GM19372 (cell line): Measurements from ENCODE around the gene SLC22A16.
"Not testable (repeated sequence)": the region's sequence is repeated elsewhere in the genome, so short reads cannot be mapped to it uniquely, and the experiment has no call there.

Experiments
- ATAC-seq: cut with Tn5 transposase; IDR thresholded peaks from one replicate; pipeline ENCODE4 v1.9.1; 2021; ENCODE audit warnings: mild to moderate bottlenecking, low read depth, moderate library complexity; ENCODE audit not compliant: unreplicated experiment

Gene SLC22A16

DNA sequence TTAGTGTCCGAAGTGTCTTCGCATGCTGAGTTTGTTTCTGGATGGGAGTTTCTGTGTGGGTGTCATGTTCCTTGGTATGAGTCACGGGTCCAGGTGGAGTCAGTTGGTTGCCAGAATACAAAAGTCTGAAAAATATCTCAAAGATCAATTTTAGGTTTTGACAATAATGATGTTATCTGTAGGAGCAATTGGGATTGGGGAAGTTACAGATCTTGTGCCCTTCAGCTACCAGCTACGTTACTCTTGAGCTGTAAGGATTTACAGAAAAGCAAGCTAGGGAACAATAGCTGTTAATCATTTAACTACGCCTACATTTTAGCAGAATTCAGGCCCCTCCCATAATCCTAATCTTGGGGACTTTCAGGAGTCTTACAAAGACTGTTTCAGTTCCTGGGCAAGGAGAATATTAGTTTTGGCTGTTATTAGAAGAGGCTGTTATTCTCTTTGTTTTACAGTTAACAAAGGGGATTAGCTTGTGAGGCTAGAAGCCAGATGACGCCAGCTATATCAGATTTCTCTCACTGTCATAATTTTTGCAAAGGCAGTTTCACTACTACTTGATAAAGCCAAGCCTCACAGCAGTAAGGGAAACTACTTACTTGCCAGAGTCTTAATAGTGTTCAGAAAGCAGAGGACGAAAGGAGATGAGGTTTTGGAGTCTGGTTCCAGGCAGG lies 15.4 kb upstream of the SLC22A16 start:
- ATAC-seq = no peak

DNA sequence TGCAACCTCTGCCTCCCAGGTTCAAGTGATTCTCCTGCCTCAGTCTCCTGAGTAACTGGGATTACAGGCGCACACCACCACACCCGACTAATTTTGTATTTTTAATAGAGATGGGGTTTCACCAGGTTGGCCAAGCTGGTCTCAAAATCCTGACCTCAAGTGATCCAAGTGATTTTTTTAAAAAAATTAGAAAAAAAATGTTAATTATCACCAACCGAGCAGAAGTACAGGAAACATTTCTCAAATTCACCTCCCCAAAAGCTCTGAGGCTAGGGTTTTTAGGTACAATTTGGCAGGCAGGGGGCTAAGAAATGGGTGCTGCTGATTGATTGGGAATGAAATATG lies 14.9 kb upstream of the SLC22A16 start:
- ATAC-seq = no peak

DNA sequence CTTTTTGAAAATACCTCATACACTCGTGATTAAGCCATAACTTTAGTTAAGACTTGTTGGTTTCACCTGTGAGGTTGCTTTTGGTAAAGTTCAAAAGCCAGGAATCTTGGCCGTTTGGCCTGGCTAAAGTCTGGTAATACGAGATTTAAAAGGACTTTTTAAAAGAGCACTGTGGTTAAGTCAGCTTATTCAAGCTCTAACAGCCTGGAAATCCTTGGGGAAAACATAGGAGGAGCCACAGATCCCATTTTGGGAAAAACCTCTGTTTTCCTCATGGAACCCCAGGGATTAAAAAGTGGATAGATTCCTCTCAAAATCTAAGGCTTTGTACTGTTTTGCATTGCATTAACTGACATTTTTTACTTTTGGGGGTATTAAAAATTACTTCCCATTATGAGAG lies 13.7 kb upstream of the SLC22A16 start:
- no peak for ATAC-seq

DNA sequence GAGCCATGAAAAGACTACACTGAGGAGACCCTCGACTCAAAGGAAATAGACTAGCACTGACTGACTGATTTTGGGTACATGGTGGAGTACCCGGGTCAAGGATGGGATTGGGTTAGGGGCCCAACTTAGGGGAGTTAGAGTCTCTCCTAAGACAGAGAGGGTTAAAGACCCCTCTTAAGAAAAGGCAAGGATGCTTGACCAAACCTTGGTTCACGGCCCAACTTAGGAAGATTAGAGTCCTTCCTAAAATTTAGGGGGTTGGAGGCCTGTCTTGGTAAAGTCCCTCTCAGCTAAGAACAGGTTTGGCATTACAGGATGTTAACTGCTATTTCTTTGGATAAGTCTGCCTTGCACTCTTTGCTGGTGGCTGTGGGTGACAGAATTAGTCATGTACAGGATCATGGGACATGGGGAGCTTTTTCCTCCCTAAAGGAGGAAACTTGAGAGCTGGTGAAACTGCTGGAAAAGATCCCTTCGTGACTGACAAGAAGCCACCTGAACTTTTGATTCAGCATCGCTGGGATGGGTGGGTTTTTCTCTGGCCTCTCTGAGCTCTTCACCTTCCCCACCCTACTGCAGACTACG lies 12.3 kb upstream of the SLC22A16 start:
- ATAC-seq = no peak

DNA sequence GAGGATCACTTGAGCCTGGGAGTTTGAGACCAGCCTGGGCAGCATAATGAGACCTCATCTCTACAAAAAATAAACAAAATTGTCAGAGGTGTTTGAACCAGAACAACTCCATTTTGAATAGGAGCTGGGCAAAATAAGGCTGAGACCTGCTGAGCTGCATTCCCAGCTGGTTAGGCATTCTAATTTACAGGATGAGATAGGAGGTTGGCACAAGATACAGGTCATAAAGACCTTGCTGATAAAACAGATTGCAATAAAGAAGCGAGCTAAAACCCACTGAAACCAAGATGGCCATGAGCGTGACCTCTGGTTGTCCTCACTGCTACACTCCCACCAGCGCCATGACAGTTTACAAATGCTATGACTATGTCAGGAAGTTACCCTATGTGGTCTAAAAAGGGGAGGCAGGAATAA lies 11.6 kb upstream of the SLC22A16 start:
- not testable (repeated sequence) for ATAC-seq

DNA sequence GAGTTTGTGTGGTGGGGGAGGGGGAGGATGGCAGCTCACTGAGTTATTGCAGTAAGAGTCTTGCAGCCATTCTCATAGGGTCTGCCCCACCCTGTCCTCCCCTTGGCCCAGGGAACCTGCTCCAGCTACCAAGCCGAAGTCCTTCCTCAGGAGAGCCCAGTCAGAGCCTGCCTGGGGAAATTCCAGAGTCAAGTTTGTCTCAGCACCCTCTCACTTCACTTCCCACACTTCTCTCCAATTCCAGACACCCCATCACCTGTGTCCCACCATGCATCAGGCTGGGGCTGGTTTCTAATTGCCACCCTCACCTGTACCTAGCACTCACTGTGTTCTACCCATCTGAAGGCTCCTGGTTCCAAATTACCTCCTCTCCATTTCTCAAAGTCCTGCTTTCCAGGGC lies 10.3 kb upstream of the SLC22A16 start:
- no peak for ATAC-seq

DNA sequence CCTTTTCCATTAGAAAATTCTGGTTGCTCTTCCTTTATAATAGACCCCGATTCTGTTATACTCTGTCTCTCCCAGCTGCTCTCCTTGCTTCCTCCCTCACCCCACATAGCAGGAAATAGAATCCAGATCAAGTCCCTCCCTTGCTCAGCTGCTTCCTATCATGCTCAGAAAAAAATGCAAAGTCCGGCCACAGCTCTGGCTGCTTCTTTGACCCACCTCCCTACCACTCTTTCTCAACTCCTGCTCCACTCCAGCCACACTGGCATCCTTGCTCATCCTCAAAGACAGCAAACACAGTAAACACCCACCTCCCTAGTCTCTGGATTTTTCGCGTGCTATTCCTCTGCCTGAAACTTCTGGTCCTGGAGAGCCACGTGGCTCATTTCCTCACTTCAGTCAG lies 9.1 kb upstream of the SLC22A16 start:
- no peak for ATAC-seq

DNA sequence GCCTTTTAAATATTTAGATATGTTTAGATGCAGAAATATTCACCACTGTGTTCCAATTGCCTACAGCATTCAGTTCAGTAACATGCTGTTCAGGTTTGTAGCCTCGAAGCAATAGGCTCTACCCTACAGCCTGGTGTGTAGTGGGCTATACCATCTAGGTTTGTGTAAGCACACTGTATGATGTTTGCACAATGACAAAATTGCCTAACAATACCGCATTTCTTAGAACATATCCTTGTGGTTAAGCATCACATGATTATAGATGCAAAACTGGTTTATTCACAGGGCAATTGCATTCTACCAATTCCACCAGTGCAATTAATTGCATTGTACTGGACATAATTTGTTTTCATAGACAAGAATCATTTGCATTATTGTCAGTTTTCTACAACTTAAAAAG lies 7.9 kb upstream of the SLC22A16 start:
- no peak for ATAC-seq

DNA sequence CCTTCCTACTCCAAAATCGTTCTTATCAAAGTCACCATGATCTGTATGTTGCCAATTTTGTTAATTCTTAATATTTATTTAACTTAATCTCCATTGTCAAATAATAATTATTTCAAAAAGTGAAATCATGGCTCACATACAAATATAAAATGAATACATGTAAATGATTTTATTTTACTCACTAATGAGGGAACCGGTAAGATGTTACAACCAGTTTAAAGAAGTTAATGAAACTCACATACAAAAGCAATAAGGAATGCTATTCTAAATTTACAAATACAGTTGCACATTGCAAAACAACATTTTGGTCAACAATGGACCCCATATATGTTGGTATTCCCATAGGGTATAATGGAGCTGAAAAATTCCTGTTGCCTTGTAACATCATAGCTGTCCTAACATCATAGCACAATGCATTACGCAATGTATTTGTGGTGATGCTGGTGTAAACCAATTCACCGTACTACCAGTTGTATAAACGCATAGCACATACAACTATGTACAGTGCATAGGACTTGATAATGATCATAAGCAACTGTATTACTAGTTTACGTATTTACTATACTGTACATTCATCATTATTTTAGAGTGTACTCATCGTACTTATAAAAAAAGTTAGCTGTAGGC lies 6.5 kb upstream of the SLC22A16 start:
- ATAC-seq = no peak

DNA sequence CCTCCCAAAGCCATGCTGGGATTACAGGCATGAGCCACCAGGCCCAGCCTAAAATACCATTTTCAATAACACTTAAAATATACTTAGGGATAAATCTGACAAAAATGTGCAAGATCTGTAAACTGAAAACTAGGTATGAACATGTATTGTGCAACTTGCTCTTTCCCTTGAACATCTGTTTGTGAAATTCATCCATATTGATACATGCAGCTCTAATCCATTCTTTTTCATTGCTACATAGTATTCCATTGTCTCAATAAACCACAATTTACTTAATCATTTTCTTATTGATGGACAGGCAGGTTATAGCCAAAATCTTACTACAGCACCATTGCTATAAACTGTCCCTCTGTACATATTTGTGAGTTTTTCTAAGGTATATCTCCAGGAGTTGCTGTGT lies 4.7 kb upstream of the SLC22A16 start:
- ATAC-seq = no peak

DNA sequence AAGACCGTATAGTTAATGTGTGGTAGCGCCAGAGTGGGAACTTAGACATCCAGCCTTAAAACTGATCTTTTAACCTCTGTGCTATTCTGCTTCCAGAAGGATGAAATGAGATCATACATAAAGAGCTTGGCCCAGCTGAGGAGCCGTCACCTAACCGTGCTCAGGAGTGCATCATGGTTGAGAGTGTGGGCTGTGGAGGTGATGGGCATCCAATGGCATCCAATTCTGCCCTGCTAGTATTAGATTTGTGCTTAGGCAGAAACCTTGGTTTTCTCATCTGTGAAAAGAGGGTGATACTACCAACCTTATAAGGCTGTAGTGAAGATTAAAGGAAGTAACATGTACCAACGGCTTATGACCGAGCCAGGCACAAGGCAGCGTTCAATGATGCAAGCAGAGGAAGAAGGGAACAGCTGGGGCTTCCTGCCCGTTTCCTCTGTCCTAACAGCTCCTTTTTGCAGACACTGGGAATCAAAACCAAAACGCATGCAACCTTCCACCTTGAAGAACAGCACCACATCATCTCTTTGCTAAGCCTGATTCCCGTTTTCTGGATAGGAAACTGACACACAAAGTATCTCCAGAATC lies 1.3 kb downstream of the SLC22A16 start:
- ATAC-seq = no peak

DNA sequence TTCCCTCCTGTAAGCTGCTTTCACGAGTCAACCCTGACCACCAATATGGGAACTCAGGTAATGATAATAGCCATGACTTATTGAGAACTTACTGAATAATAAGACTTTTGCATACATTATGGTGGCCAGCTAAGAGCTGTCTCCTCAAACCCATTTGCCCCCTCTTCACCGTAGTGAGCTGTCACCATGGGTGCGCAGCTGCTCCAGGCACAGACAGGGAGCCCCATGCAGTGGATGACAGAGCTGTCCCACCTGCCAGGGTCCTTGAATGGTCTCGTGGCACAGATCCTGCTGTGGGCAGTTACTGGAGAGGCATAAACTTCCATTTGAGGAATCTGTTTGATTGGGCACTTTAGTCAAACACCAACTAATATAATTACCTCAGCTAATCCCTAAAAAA lies 1.9 kb downstream of the SLC22A16 start:
- ATAC-seq = no peak

DNA sequence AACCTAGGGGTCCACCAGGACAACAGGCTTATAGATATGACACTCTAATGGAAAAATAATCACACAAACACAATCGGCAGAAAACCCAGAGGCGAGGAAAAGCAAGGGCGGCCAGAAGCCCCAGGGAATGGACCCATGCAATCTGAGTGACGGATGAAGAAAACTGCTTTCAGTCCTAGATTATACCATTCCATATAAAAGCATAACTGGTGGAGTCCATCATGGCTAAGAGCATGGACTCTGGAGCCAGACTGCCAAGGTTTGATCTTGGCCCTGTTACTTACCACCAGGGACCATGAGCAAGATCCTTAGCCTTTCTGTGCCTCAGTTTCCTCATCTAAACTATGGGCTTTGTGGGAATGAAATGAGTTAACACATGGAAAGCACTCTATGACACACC lies 3.7 kb downstream of the SLC22A16 start:
- ATAC-seq = no peak

DNA sequence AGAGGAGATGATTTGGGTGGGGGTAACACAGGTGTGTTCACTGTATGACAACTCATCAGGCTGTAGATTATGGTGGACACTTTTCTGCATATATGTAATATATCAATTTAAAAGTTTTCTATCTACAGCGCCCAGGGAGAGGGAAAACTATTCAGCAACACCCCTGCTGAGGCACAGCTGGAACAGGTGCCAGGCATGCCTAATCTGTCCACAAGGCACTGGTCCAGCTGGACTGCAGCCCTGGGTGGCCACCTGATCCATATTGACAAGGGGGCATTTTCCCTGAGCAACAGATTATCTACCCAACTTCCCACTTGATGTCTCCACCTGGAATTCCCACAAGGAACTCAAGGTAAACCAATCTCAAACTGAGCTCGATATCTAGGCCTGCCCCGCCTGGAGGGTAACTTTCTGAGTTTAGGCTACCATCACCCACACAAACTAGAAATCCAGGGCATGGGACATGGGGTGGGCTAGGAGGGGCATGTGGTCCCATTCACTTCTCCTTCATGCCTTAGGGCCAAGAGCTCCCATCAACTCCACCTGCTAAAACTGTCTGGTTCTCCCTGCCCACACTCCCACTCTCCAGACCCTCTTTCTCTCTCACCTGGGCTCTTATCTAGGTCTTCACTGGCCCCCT lies 4.6 kb downstream of the SLC22A16 start:
- ATAC-seq = no peak

DNA sequence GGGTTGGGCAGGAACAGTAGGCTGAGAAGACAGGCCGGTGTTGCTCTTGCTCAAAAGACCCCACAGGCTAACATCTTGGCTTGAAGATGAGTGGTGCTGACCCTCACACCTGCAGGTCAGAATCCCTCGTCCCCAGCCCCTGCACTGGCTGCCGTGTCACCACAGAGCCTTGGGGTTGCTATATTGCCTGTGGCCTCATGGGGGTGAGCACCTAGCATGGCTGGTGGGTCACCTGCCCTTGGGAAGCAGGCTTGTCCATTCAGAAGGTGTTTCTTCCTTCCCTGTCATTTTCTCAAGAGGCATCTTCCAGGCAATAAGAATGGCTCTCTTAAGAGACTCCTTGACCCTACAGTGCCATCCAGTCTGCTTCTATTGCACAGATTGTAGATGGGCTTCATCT lies 7.7 kb downstream of the SLC22A16 start:
- no peak for ATAC-seq

DNA sequence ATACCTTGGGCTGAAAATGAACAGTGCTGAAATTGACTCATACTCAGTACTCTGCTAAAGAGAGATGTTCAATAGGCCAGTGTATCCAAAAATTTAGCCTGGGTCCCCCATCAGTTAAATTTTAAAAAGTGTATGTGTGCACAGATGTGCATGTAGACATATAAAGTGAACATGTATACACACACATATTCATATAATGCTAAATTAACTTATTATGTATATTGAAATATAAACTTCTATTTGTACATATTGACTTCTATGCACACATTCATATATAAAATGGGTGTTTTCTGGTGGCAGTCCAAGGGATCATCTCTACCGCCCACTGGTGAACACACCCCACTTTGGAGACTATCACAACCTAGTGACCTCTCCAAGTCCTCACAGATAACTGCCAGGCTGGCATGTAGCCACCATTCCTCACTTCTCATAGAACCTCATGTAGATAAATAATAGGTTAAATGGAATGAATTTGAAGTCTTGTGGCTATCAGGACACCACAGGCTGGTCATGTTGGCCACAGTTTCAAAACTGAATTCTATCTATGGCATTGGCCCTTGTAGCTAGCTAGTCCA lies 8.8 kb downstream of the SLC22A16 start:
- ATAC-seq = no peak

DNA sequence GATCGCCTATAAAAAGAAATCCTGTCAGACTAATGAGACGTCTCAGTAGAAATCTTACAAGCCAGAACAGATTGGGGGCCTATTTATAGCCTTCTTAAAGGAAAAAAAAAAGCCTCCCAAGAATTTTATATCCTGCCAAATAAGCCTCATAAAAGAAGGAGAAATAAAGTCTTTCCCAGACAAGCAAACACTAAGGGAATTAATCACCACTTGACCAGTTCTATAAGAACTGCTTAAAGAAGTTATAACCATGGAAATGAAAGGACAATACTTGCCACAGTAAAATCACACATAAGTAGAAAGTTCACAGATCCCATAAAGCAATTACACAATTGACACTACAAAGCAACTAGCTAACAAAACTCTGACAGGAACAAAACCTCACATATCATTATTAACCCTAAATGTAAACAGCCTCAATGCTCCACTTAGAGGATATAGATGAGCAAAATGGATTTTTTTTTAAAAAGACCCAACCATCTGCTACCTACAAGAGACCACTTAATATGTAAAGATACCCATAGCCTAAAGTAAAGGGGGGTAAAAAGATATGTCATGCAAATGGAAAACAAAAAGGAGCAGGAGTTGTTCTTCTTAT lies 13.4 kb downstream of the SLC22A16 start:
- no peak for ATAC-seq

DNA sequence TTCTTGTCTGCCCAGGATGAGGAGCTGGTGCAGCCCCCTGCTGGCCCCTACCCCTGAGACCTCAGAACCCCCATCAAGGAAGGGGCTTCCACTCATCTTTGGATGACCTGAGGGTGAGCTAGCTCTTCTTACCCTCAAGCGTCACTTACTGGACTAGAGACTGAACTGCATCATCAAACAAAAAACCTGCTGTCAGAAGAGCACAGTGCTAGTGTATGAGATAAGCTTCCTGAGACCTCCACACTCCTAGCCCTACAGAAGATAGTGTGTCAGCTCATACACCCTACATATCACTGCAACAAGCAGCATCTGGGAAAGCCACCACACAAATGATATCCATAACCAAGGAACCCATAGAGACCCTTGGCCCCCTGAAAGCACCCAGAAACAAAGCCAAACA lies 15.0 kb downstream of the SLC22A16 start:
- ATAC-seq = no peak

DNA sequence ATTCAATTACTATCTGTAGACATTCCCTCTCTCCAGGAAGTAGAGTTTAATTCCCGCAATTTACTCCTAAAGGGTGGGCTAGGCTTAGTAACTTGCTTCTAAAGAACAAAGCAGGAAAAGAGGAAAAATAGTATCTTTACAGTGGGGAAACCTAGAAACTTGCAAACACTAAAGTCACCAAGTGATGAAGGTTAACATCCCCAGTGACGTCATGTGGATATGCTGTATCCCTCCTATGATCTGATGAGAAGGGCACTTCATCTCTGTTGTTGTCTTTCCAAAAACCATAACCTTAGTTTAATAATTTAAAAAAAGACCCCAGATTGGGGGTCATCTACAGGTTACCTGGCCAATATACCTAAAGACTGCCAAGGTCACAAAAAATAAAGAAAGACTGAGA lies 17.3 kb downstream of the SLC22A16 start:
- ATAC-seq = no peak

DNA sequence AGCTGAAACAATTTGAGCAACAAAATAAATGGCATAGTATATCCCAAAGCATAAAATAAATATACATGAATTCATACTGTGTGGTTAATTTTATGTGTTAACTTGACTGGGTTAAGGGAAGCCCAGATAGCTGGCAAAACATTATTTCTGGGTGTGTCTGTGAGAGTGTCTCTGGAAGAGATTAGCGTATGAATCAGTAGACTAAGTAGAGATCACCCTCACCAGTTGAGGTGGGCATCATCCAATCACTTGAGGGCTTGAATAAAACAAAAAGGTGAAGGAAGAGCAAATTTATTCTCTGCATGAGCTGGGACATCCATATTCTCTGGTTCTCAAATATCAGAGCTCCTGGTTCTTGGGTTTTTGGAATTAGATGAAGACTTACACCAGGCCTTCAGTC lies 17.9 kb downstream of the SLC22A16 start:
- ATAC-seq = no peak
